Panc1 (cell line): ENCODE data around the gene HEYL. TPM values are rescaled to one million over a fixed set of nuclear protein-coding genes. Genes with fewer than 3 reads are reported as not detected.
"Not testable (repeated sequence)": the region's sequence is repeated elsewhere in the genome, so short reads cannot be mapped to it uniquely, and the experiment has no call there.

ENCODE experiments used
- ATAC-seq: fragments of 200-7000 bp; cut with Tn5 transposase; 2 replicates; pipeline ENCODE4 v1.9.1; 2020; ENCODE audit warnings: mild to moderate bottlenecking, moderate library complexity
- BruUV-seq: library from RNA; stranded (reverse); fragments of 400-500 nt; replicated peaks from 2 replicates; lab custom pipeline; 2021; lab: Mats Ljungman, UMichigan
- CTCF ChIA-PET: fragments of 300-600 bp; sonication (Branson Sonifier 250); formaldehyde crosslinking; loops from one replicate; lab custom pipeline; 2022; ENCODE audit warnings: antibody characterized with exemption; lab: Charles Lee
- POLR2A ChIA-PET: fragments of 300-600 bp; sonication (Branson Sonifier 250); formaldehyde crosslinking; loops from one replicate; lab custom pipeline; 2022; ENCODE audit warnings: antibody characterized with exemption; lab: Charles Lee
- DNase-seq: peaks from one replicate; pipeline ENCODE4 v3.0.0-alpha.2; 2010; ENCODE audit warnings: low read depth, low spot score
- H3K27ac ChIP-seq: 2 replicates; pipeline ENCODE4 v1.5.1; 2011; ENCODE audit warnings: mild to moderate bottlenecking, low read length, inconsistent platforms
- H3K27me3 ChIP-seq: fragments of 200-500 bp; sonication (Bioruptor generic); 2 replicates; pipeline ENCODE4 v1.6.0; 2014; ENCODE audit warnings: low read length, inconsistent platforms; ENCODE audit not compliant: control insufficient read depth, insufficient read depth
- H3K36me3 ChIP-seq: fragments of 200-500 bp; sonication (Bioruptor generic); 2 replicates; pipeline ENCODE4 v1.5.1; 2014; ENCODE audit warnings: inconsistent platforms, mild to moderate bottlenecking, low read length, moderate library complexity; ENCODE audit not compliant: control insufficient read depth, insufficient read depth
- H3K4me1 ChIP-seq: 2 replicates; pipeline ENCODE4 v1.5.1; 2011; ENCODE audit warnings: inconsistent platforms, mild to moderate bottlenecking, low read length, moderate library complexity; ENCODE audit not compliant: control insufficient read depth, insufficient read depth
- H3K4me3 ChIP-seq, 2 experiments: 2 replicates each; pipeline ENCODE4 v1.5.1; 2011 to 2012; ENCODE audit warnings: low read depth in 2 of 2, low read length in 2 of 2, mild to moderate bottlenecking in 2 of 2, inconsistent platforms in 1 of 2, moderate library complexity in 1 of 2
- H3K9me3 ChIP-seq: fragments of 200-500 bp; sonication (Bioruptor generic); 2 replicates; pipeline ENCODE4 v1.5.1; 2014; ENCODE audit warnings: low read depth, mild to moderate bottlenecking, inconsistent platforms, low read length, moderate library complexity; ENCODE audit not compliant: control insufficient read depth, insufficient read depth
- CTCF ChIP-seq: fragments of 450-650 bp; IDR thresholded peaks from 2 replicates; pipeline ENCODE4 v1.5.1; 2017; ENCODE audit warnings: mild to moderate bottlenecking
- POLR2AphosphoS5 ChIP-seq: IDR thresholded peaks from 2 replicates; pipeline ENCODE4 v1.6.1; 2012; ENCODE audit warnings: mild to moderate bottlenecking, low read depth, low read length, moderate library complexity
- REST ChIP-seq, 2 experiments: IDR thresholded peaks; 2 replicates each; pipeline ENCODE4 v1.6.1; 2011 to 2012; ENCODE audit warnings: low read depth in 2 of 2, control low read depth in 1 of 2, low read length in 1 of 2, mild to moderate bottlenecking in 1 of 2, moderate library complexity in 1 of 2; ENCODE audit not compliant: insufficient read depth in 1 of 2
- SIN3A ChIP-seq: IDR thresholded peaks from 2 replicates; pipeline ENCODE4 v1.6.1; 2012; ENCODE audit warnings: low read depth, mild to moderate bottlenecking, low read length, moderate library complexity, borderline replicate concordance; ENCODE audit not compliant: insufficient read depth
- TCF7L2 ChIP-seq: IDR thresholded peaks from 2 replicates; pipeline ENCODE4 v1.6.1; 2011; ENCODE audit warnings: mild to moderate bottlenecking, low read depth, low read length, inconsistent platforms
- in situ Hi-C: cut with HindIII; loops from 2 replicates; pipeline ENCODE4 v1.10.0; 2016; ENCODE audit warnings: low sequenced_read_pairs, low pct_unique_long_range_greater_than_20kb
- intact Hi-C: fragments of 100-400 bp; cut with micrococcal nuclease; formaldehyde crosslinking; loops from one replicate; pipeline ENCODE4 v1.10.0; 2022; ENCODE audit not compliant: unreplicated experiment
- total RNA-seq: library from RNA; stranded (reverse); gene quantifications from one replicate; pipeline ENCODE4 v1.2.1, GENCODE V29; 2021; ENCODE audit not compliant: unreplicated experiment

HEYL gene
- total RNA-seq, 1 experiment from 2014 or later = 2.3 TPM

GRCh38 chr1:39609618-39610331 is 29.7 kb downstream of the HEYL start:
- Histone ChIP-seq H3K9me3 (no peaks in the 10 kb centered on the region), H3K4me1 (no peaks in the 10 kb centered on the region), H3K27ac (no peak overlapping the region), H3K36me3 (no peaks in the 10 kb centered on the region), H3K27me3 (no peaks in the 10 kb centered on the region), H3K4me3 (no peak overlapping the region)
- DNase-seq (peak; percentile 13), ATAC-seq (peak; percentile 86)
- CTCF ChIA-PET = interaction anchor here (1.1 to 1.4 kb wide), 3 partner anchors 9 to 293 kb away, joined by 3 to 5 read pairs (median 3); no protein-coding TSS in a partner anchor
- POLR2A ChIA-PET = no interaction called here
- no TSS peak for BruUV-seq
- no peak for TF ChIP-seq POLR2AphosphoS5
- TF ChIP-seq CTCF = peak; percentile 94
- intact Hi-C loops = no loop called here
- in situ Hi-C loops = no loop called here

- Histone ChIP-seq H3K4me3 (no peak overlapping the region), H3K9me3 (no peaks in the 10 kb centered on the region), H3K4me1 (no peaks in the 10 kb centered on the region), H3K36me3 (no peaks in the 10 kb centered on the region), H3K27me3 (no peaks in the 10 kb centered on the region), H3K27ac (no peak overlapping the region)
- TF ChIP-seq REST (IDR thresholded peaks at IDR 0.05; ENCODE audit: insufficient read depth in 1 of 2, low read depth in 2 of 2, low read length in 1 of 2) (no peak), SIN3A (no peak), CTCF (no peak), POLR2AphosphoS5 (no peak), TCF7L2 (no peak)
- ChIA-PET CTCF (interaction anchor here (0.7 to 1.1 kb wide), 2 partner anchors 50 to 293 kb away, joined by 3 to 5 read pairs; no protein-coding TSS in a partner anchor), POLR2A (no interaction called here)
- DNase-seq = no peak
- intact Hi-C loops (no loop called here), in situ Hi-C loops (no loop called here)
- BruUV-seq = no TSS peak
- ATAC-seq = no peak
These were observed 30.5 kb downstream of the HEYL start for GRCh38 chr1:39608921-39609320.

GRCh38 chr1:39603677-39604076 is 35.8 kb downstream of the HEYL start:
- POLR2A ChIA-PET = interaction anchor here (0.6 to 0.7 kb wide), 3 partner anchors 17 to 131 kb away, joined by 4 to 13 read pairs (median 13); no protein-coding TSS in a partner anchor
- H3K4me1 ChIP-seq, H3K27ac ChIP-seq, intact Hi-C loops, ATAC-seq, H3K4me3 ChIP-seq, H3K9me3 ChIP-seq, H3K36me3 ChIP-seq, BruUV-seq, DNase-seq, in situ Hi-C loops, H3K27me3 ChIP-seq: not testable (repeated sequence)
- CTCF ChIA-PET = interaction anchor here (0.7 to 0.8 kb wide), 2 partner anchors 55 to 194 kb away, joined by 3 to 5 read pairs; no protein-coding TSS in a partner anchor

- CTCF ChIA-PET = interaction anchor here (0.6 to 1.0 kb wide), 2 partner anchors 8 to 53 kb away, joined by 3 to 6 read pairs; no protein-coding TSS in a partner anchor
These were observed 37.7 kb downstream of the HEYL start for GRCh38 chr1:39601667-39602255.

More at GRCh38 chr1:39601667-39602255, 37.7 kb downstream of the HEYL start:
- in situ Hi-C loops, H3K27me3 ChIP-seq, H3K36me3 ChIP-seq, ATAC-seq, DNase-seq, POLR2A ChIA-PET, H3K4me3 ChIP-seq, H3K4me1 ChIP-seq, H3K27ac ChIP-seq, BruUV-seq, intact Hi-C loops, H3K9me3 ChIP-seq: not testable (repeated sequence)
